ENCODE data around the gene EI24. TPM values are rescaled to one million over a fixed set of nuclear protein-coding genes. Genes with fewer than 3 reads are reported as not detected.

The EI24 gene
- total and polyA plus RNA-seq, 9 of the 15 experiments (the other 6 are each of a cell fraction or from before 2014, with no cell fraction given) = 50.4 to 260 (median 168) TPM

GRCh38 chr11:125532668-125533067 is 36.6 kb upstream of the EI24 start (continued):
- TF ChIP-seq DEAF1 (CRISPR knock-in tag; IDR thresholded peaks at IDR 0.05) = no peak
- TF ChIP-seq ZNF133 (CRISPR knock-in tag; IDR thresholded peaks at IDR 0.05) = no peak
- TF ChIP-seq PURB (CRISPR knock-in tag; IDR thresholded peaks at IDR 0.05; ENCODE audit: low read depth) = no peak
- no peak for TF ChIP-seq SRSF9 (IDR thresholded peaks at IDR 0.05; ENCODE audit: borderline replicate concordance, low read depth, low read length)
- peak; percentile 73; the same call in 1 of the 2 replicates for TF ChIP-seq NBN (IDR thresholded peaks at IDR 0.05; ENCODE audit: low read depth)
- no peak for TF ChIP-seq ZNF512 (tag; IDR thresholded peaks at IDR 0.05)
- TF ChIP-seq ZNF354B (CRISPR knock-in tag; IDR thresholded peaks at IDR 0.05) = no peak
- TF ChIP-seq ZNF644 (tag; IDR thresholded peaks at IDR 0.05; ENCODE audit: low read depth) = peak; percentile 74; the same call in 1 of the 2 replicates
- no peak for TF ChIP-seq XRCC4 (IDR thresholded peaks at IDR 0.05; ENCODE audit: extremely low read depth, insufficient read depth, insufficient read length)
- peak; percentile 87 for TF ChIP-seq MTA2 (IDR thresholded peaks at IDR 0.05; ENCODE audit: low read depth)
- TF ChIP-seq CBFA2T2 (conservative IDR thresholded peaks at IDR 0.05) = peak; percentile 93
- no peak for TF ChIP-seq PCBP1 (IDR thresholded peaks at IDR 0.05; ENCODE audit: low read depth, low read length, poor library complexity, severe bottlenecking)
- TF ChIP-seq ZNF274 (IDR thresholded peaks at IDR 0.05; ENCODE audit: borderline replicate concordance, low read depth, low read length) = no peak
- TF ChIP-seq CHD1 (IDR thresholded peaks at IDR 0.05; ENCODE audit: low read length) = no peak
- no peak; the same call in 1 of the 2 replicates for TF ChIP-seq NCOA6 (IDR thresholded peaks at IDR 0.05)
- TF ChIP-seq ZNF589 (CRISPR knock-in tag; IDR thresholded peaks at IDR 0.05; ENCODE audit: low read depth) = no peak
- no peak for TF ChIP-seq ZNF431 (CRISPR knock-in tag; IDR thresholded peaks at IDR 0.05)
- TF ChIP-seq, protein P1, sequence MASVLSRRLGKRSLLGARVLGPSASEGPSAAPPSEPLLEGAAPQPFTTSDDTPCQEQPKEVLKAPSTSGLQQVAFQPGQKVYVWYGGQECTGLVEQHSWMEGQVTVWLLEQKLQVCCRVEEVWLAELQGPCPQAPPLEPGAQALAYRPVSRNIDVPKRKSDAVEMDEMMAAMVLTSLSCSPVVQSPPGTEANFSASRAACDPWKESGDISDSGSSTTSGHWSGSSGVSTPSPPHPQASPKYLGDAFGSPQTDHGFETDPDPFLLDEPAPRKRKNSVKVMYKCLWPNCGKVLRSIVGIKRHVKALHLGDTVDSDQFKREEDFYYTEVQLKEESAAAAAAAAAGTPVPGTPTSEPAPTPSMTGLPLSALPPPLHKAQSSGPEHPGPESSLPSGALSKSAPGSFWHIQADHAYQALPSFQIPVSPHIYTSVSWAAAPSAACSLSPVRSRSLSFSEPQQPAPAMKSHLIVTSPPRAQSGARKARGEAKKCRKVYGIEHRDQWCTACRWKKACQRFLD (CRISPR knock-in tag; IDR thresholded peaks at IDR 0.05) = no peak
- TF ChIP-seq ARID3B (CRISPR knock-in tag; IDR thresholded peaks at IDR 0.05; ENCODE audit: borderline replicate concordance) = no peak
- TF ChIP-seq, protein P2, sequence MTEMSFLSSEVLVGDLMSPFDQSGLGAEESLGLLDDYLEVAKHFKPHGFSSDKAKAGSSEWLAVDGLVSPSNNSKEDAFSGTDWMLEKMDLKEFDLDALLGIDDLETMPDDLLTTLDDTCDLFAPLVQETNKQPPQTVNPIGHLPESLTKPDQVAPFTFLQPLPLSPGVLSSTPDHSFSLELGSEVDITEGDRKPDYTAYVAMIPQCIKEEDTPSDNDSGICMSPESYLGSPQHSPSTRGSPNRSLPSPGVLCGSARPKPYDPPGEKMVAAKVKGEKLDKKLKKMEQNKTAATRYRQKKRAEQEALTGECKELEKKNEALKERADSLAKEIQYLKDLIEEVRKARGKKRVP (CRISPR knock-in tag; IDR thresholded peaks at IDR 0.05) = 0 out of 2 replicates have a peak, but pooled peaks have one; percentile 18
